Endothelial cell of umbilical vein (primary cell): ENCODE data around the gene M6PR. TPM values are rescaled to one million over a fixed set of nuclear protein-coding genes. Genes with fewer than 3 reads are reported as not detected.

Source experiments
- BruUV-seq: library from RNA; stranded (reverse); fragments of 400-500 nt; replicated peaks from 2 replicates; lab custom pipeline; 2021; lab: Mats Ljungman, UMichigan
- CTCF ChIA-PET: fragments of 300-600, 350-600 bp; sonication (Branson Sonifier 250); formaldehyde crosslinking; loops from one replicate; lab custom pipeline; 2021; ENCODE audit warnings: antibody characterized with exemption, inconsistent platforms; lab: Charles Lee
- POLR2A ChIA-PET: fragments of 300-600, 350-600 bp; sonication (Branson Sonifier 250); formaldehyde crosslinking; loops from one replicate; lab custom pipeline; 2021; ENCODE audit warnings: antibody characterized with exemption, inconsistent platforms; lab: Charles Lee
- DNase-seq: peaks from one replicate; pipeline ENCODE4 v3.0.0-alpha.2; 2011; ENCODE audit warnings: low read depth, low spot score
- FAIRE-seq: peaks from 2 replicates; lab custom pipeline; 2011; peaks lifted over from hg19 to GRCh38; lab: Jason Lieb, UNC
- H2AFZ ChIP-seq: 2 replicates; pipeline ENCODE4 v1.6.0; 2012; ENCODE audit warnings: low read depth, low read length, control low read depth, inconsistent platforms
- H3K27ac ChIP-seq: 2 replicates; pipeline ENCODE4 v1.5.1; 2011; ENCODE audit warnings: low read depth, mild to moderate bottlenecking, control low read depth, low read length, moderate library complexity; ENCODE audit not compliant: insufficient read depth
- H3K27me3 ChIP-seq, 2 experiments: 2 replicates each; pipeline versions ENCODE4 v1.6.0 to v1.6.1; 2011; ENCODE audit warnings: low read length in 2 of 2, mixed read lengths in 1 of 2; ENCODE audit not compliant: control insufficient read depth in 2 of 2, insufficient read depth in 2 of 2
- H3K36me3 ChIP-seq, 2 experiments: 2 replicates in 1 of 2; 3 replicates in 1 of 2; pipeline ENCODE4 v1.5.1; 2011; ENCODE audit warnings: low read length in 2 of 2, mild to moderate bottlenecking in 1 of 2, moderate library complexity in 1 of 2; ENCODE audit not compliant: control insufficient read depth in 2 of 2, insufficient read depth in 2 of 2; ENCODE audit errors: extremely low read depth in 1 of 2
- H3K4me1 ChIP-seq: 3 replicates; pipeline ENCODE4 v1.5.1; 2011; ENCODE audit warnings: mild to moderate bottlenecking, low read length; ENCODE audit not compliant: control insufficient read depth, insufficient read depth; ENCODE audit errors: extremely low read depth
- H3K4me2 ChIP-seq: 2 replicates; pipeline ENCODE4 v1.6.1; 2011; ENCODE audit warnings: low read length, control low read depth, mixed read lengths; ENCODE audit not compliant: insufficient read depth
- H3K4me3 ChIP-seq, 3 experiments: fragments of 200-600 bp in 1 of 3; sonication (generic), shearing (Covaris generic) in 1 of 3; replicated peaks in 1 of 3; 2 replicates each; pipeline ENCODE4 v1.5.1; 2011 to 2016; ENCODE audit warnings: control low read depth in 3 of 3, low read length in 3 of 3, mild to moderate bottlenecking in 2 of 3, inconsistent platforms in 1 of 3, low read depth in 1 of 3, moderate library complexity in 1 of 3; ENCODE audit not compliant: insufficient read depth in 1 of 3
- H3K79me2 ChIP-seq: 2 replicates; pipeline ENCODE4 v1.6.0; 2012; ENCODE audit warnings: low read length, inconsistent platforms; ENCODE audit not compliant: control insufficient read depth, insufficient read depth
- H3K9ac ChIP-seq: replicated peaks from 2 replicates; pipeline ENCODE3; 2011; ENCODE audit warnings: low read length, control low read depth; ENCODE audit not compliant: insufficient read depth; ENCODE audit errors: extremely low read depth
- H3K9me1 ChIP-seq: replicated peaks from 3 replicates; pipeline ENCODE4 v1.6.0; 2011; ENCODE audit warnings: mild to moderate bottlenecking, low read length; ENCODE audit not compliant: control insufficient read depth, insufficient read depth; ENCODE audit errors: extremely low read depth
- H3K9me3 ChIP-seq: replicated peaks from 2 replicates; pipeline ENCODE4 v1.5.1; 2012; ENCODE audit warnings: low read length, inconsistent platforms; ENCODE audit not compliant: control insufficient read depth, insufficient read depth
- H4K20me1 ChIP-seq: replicated peaks from 2 replicates; pipeline ENCODE3; 2011; ENCODE audit warnings: mild to moderate bottlenecking, low read length; ENCODE audit not compliant: control insufficient read depth, insufficient read depth; ENCODE audit errors: extremely low read depth
- EZH2 ChIP-seq: IDR thresholded peaks from 2 replicates; pipeline ENCODE4 v1.6.1; 2012; ENCODE audit warnings: borderline replicate concordance, low read depth, mild to moderate bottlenecking, moderate library complexity, low read length, inconsistent platforms; ENCODE audit not compliant: severe bottlenecking
- FOS ChIP-seq: IDR thresholded peaks from 2 replicates; pipeline ENCODE4 v1.6.1; 2011; ENCODE audit warnings: mild to moderate bottlenecking, low read length, moderate library complexity, borderline replicate concordance; ENCODE audit not compliant: insufficient read depth
- GATA2 ChIP-seq: IDR thresholded peaks from 2 replicates; pipeline ENCODE4 v1.7.0; 2011; ENCODE audit warnings: low read depth, mild to moderate bottlenecking, moderate library complexity, mixed read lengths, low read length; ENCODE audit not compliant: insufficient read length, insufficient read depth
- JUN ChIP-seq: IDR thresholded peaks from 2 replicates; pipeline ENCODE4 v1.6.1; 2011; ENCODE audit warnings: borderline replicate concordance, low read depth; ENCODE audit not compliant: insufficient read length, insufficient read depth
- MAX ChIP-seq: IDR thresholded peaks from 2 replicates; pipeline ENCODE4 v1.6.1; 2011; ENCODE audit not compliant: insufficient read depth, insufficient read length
- MYC ChIP-seq: IDR thresholded peaks from one replicate; pipeline ENCODE4 v1.6.1; 2011; ENCODE audit warnings: mild to moderate bottlenecking, low read depth, low read length
- POLR2A ChIP-seq: IDR thresholded peaks from 2 replicates; pipeline ENCODE4 v1.6.1; 2012; ENCODE audit warnings: low read depth, mild to moderate bottlenecking, control low read depth, low read length
- POLR2AphosphoS5 ChIP-seq: IDR thresholded peaks from 2 replicates; pipeline ENCODE4 v1.6.1; 2012; ENCODE audit warnings: low read depth, mild to moderate bottlenecking, control low read depth, low read length, moderate library complexity; ENCODE audit not compliant: insufficient read depth
- dilution Hi-C: fragments of 300-500 bp; cut with MboI; formaldehyde crosslinking; loops from one replicate; pipeline ENCODE4 v1.15.0; 2019; ENCODE audit warnings: low sequenced_read_pairs; ENCODE audit not compliant: extremely low pct_ligation_motif_present
- intact Hi-C: fragments of 100-400 bp; cut with micrococcal nuclease; formaldehyde crosslinking; loops from one replicate; pipeline ENCODE4 v1.10.0; 2022
- polyA plus RNA-seq, 4 experiments: library from polyadenylated mRNA; depleted of rRNA in 3 of 4; stranded (reverse) in 3 of 4; unstranded in 1 of 4; fragments of >200 nt; gene quantifications; 2 replicates each; pipeline versions ENCODE4 v1.2.1 to v1.2.3, GENCODE V29; 2011 to 2012; ENCODE audit warnings: missing spikeins in 1 of 4
- total RNA-seq: library from RNA; stranded (reverse); gene quantifications from 2 replicates; pipeline ENCODE4 v1.2.3, GENCODE V29; 2021
- TF ChIP-seq, protein P1 (sequence below), 2 donors: IDR thresholded peaks; 1 replicate in 1 of 2; 2 replicates in 1 of 2; pipeline ENCODE4 v1.5.1; 2011; ENCODE audit warnings: low read length in 2 of 2, mild to moderate bottlenecking in 2 of 2, moderate library complexity in 2 of 2, control low read depth in 1 of 2, inconsistent platforms in 1 of 2, low read depth in 1 of 2; ENCODE audit not compliant: insufficient read depth in 1 of 2; ENCODE audit errors: extremely low read depth in 1 of 2

The M6PR gene
- total and polyA plus RNA-seq, 2 donors (not counting 3 experiments of a cell fraction or from before 2014, with no cell fraction given), result 124 to 142 TPM

DNA sequence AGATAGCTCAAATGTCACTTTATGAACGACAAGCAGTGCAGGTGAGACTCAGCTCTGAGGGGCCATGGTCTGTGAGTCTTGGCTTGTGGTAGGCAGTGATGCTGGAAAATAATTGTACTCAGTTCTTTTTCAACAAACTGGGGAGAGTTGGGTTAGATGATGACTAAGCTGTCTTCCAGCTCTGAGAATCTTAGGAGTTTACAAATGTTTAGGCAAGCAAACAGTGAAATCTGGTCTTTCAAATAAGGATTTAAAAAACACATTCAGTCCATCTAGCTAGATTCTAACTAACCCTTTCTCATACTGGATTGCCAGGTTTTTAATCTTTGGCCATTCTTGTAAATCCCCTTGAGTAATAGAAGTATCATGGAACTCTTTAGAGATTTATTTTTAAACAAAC lies 31.7 kb downstream of the M6PR start:
- Histone ChIP-seq H4K20me1 (no peaks in the 10 kb centered on the region), H3K4me3 (no peak overlapping the region), H3K4me1 (peaks cover 18% of the 10 kb centered on the region), H2AFZ (no peak overlapping the region), H3K9me1 (no peaks in the 10 kb centered on the region), H3K4me2 (no peak overlapping the region), H3K9me3 (no peaks in the 10 kb centered on the region), H3K27ac (no peak overlapping the region), H3K36me3 (peaks cover 4 to 6% of the 10 kb centered on the region in 2 experiments), H3K9ac (no peak overlapping the region), H3K79me2 (no peaks in the 10 kb centered on the region), H3K27me3 (no peaks in the 10 kb centered on the region)
- BruUV-seq, result no TSS peak
- FAIRE-seq, result no peak
- ChIA-PET CTCF (interaction anchor here (0.8 to 1.4 kb wide), 3 partner anchors 11 to 79 kb away, joined by 3 to 4 read pairs (median 3); no protein-coding TSS in a partner anchor), POLR2A (no interaction called here)
- no peak for TF ChIP-seq POLR2AphosphoS5
- dilution Hi-C loops (no loop called here), intact Hi-C loops (no loop called here)
- DNase-seq, result no peak

- H3K4me1 ChIP-seq, result peaks cover 18% of the 10 kb centered on the region
- ChIA-PET POLR2A (no interaction called here), CTCF (interaction anchor here (0.8 to 1.4 kb wide), 2 partner anchors 10 to 79 kb away, joined by 3 read pairs; no protein-coding TSS in a partner anchor)
- no peak for TF ChIP-seq GATA2
- TF ChIP-seq MAX, result no peak
- TF ChIP-seq MYC, result no peak
- TF ChIP-seq JUN, result no peak
- no peak for TF ChIP-seq POLR2A
- no peak for TF ChIP-seq POLR2AphosphoS5
- no peak for TF ChIP-seq FOS
- TF ChIP-seq EZH2, result no peak
- TF ChIP-seq, protein P1, sequence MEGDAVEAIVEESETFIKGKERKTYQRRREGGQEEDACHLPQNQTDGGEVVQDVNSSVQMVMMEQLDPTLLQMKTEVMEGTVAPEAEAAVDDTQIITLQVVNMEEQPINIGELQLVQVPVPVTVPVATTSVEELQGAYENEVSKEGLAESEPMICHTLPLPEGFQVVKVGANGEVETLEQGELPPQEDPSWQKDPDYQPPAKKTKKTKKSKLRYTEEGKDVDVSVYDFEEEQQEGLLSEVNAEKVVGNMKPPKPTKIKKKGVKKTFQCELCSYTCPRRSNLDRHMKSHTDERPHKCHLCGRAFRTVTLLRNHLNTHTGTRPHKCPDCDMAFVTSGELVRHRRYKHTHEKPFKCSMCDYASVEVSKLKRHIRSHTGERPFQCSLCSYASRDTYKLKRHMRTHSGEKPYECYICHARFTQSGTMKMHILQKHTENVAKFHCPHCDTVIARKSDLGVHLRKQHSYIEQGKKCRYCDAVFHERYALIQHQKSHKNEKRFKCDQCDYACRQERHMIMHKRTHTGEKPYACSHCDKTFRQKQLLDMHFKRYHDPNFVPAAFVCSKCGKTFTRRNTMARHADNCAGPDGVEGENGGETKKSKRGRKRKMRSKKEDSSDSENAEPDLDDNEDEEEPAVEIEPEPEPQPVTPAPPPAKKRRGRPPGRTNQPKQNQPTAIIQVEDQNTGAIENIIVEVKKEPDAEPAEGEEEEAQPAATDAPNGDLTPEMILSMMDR (IDR thresholded peaks at IDR 0.05; ENCODE audit: extremely low read depth in 1 of 2, insufficient read depth in 1 of 2, low read depth in 1 of 2, low read length in 2 of 2), result no peak
- H3K4me2 ChIP-seq, result no peak overlapping the region
- no peak for DNase-seq
- H3K9ac ChIP-seq, result no peak overlapping the region
- H3K4me3 ChIP-seq, result no peak overlapping the region
- intact Hi-C loops, result no loop called here
- H3K79me2 ChIP-seq, result no peaks in the 10 kb centered on the region
- no peaks in the 10 kb centered on the region for H4K20me1 ChIP-seq
- H3K27me3 ChIP-seq, result no peaks in the 10 kb centered on the region
- BruUV-seq, result no TSS peak
- no peak overlapping the region for H3K27ac ChIP-seq
- no peak overlapping the region for H2AFZ ChIP-seq
- no peak for FAIRE-seq
- H3K36me3 ChIP-seq, result peaks cover 4% of the 10 kb centered on the region in 2 experiments
- no peaks in the 10 kb centered on the region for H3K9me3 ChIP-seq
- dilution Hi-C loops, result no loop called here
- no peaks in the 10 kb centered on the region for H3K9me1 ChIP-seq
Observed at GRCh38 chr12:8917031-8917430, 32.4 kb downstream of the M6PR start.
